DMS 273 (cell line): ENCODE measurements around the gene SCUBE2.
"Not testable (repeated sequence)": the region's sequence is repeated elsewhere in the genome, so short reads cannot be mapped to it uniquely, and the experiment has no call there.

Source experiments
- DNase-seq: peaks from one replicate; lab custom pipeline; 2025; ENCODE audit not compliant: unreplicated experiment; lab: John Stamatoyannopoulos, UW

SCUBE2 gene

DNA sequence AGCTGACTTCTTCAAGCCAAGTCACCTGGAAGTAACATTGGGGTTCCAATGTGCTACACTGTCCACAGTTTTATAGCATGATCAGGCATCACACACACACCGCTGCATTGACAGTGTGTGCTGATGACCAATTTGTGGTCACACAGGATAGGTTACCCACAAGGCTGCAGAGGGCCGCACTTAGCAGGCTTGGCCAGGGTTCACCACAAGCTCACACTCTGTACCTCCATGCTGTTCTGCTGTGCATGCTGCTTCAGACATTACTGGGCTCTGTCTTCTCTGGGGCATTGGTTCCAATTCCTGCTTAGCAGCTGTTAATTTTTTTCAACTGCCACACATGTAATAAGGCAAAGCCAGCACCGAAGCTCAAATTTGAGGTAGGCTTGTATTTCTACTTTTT lies 76.6 kb downstream of the SCUBE2 start:
- no peak for DNase-seq

DNA sequence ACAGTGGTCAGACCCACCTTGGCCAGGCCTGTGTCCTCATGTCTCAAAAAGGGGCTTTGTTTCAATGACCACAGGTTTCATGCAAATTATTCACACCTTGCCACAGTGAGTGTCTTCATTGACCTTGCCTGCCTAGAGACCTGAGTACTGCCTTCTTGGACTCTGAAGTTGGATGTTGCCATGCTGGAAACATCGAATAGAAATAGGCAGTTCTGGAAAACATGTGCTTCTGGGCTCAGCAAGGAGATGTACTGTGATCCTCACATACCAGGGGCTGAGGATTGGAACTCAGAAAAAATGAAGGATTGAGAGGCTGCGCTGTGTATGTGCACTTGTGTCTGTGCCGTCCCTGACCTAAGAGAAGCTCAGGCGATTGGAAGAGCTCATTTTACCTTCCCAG lies 78.0 kb downstream of the SCUBE2 start:
- no peak for DNase-seq

DNA sequence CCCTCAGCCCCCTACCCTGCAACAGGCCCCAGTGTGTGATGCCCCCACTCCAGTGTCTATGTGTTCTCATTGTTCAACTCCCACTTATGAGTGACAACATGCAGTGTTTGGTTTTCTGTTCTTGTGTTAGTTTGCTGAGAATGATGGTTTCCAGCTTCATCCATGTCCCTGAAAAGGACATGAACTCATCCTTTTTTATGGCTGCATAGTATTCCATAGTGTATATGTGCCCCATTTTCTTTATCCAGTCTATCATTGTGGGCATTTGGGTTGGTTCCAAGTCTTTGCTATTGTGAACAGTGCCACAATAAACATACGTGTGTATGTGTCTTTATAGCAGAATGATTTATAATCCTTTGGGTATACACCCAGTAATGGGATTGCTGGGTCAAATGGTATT lies 81.9 kb downstream of the SCUBE2 start:
- DNase-seq = not testable (repeated sequence)

DNA sequence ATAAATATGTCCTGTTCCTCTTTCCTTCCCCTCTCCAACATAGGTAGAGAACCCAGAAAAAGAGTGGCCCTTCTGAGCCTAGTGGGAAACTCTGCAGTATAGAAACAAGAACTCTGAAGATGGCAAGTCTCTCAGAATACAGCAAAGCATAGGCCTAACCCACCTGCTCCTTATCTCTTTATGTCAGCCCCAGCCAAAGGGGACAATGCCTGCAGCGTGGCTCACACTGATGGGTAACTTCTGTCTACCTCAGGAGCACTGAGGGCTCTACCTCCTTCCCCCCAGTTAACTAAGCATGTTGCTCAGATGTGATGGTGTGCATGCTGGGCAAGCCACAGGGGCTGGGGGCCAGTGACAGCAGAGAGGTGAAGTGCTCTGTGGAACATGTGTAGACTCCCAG lies 82.7 kb downstream of the SCUBE2 start:
- DNase-seq = no peak

DNA sequence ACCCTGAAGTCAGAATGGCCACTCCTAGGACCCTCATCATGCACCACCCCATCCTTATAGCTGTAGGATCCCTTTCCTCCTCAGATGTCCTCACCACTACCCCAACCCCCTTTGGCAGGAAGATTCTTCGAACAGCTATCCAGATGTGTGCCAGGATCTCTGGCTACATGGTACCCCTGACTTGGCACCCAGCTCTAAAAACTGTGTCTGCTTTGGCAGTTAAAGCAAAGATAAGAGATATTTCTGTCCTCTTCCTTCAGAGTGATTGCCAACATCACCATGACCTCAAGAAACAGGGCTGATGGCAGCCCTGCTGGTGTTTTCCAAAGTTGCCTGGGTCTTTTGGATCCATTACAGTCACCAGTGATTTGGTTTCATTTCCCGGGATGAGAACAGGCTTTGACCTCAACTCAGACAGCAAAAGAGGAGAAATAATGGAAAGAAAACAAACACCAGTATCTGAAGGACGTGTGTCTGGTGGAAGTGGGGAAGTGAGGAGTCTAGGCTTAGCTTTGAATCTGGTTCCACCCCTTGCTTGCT lies 83.3 kb downstream of the SCUBE2 start:
- no peak for DNase-seq

DNA sequence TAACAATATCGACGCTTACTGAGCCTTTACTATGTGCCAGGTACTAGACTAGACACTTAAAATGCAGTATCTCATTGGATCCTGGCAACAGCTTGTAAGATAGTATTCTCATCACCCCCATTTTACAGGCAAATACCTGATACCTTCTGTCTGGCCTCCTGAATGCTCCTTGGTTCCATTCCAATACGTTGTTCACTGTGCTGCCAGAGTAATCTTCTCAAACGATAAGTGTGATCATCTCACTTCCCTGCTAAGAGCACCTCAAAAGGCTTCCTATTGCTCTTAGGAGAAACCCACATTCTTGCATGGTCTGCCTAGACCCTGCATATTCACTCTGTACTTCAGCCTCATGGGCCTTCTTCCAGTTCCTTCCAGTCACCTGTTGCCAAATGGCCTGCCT lies 86.3 kb downstream of the SCUBE2 start:
- no peak for DNase-seq

DNA sequence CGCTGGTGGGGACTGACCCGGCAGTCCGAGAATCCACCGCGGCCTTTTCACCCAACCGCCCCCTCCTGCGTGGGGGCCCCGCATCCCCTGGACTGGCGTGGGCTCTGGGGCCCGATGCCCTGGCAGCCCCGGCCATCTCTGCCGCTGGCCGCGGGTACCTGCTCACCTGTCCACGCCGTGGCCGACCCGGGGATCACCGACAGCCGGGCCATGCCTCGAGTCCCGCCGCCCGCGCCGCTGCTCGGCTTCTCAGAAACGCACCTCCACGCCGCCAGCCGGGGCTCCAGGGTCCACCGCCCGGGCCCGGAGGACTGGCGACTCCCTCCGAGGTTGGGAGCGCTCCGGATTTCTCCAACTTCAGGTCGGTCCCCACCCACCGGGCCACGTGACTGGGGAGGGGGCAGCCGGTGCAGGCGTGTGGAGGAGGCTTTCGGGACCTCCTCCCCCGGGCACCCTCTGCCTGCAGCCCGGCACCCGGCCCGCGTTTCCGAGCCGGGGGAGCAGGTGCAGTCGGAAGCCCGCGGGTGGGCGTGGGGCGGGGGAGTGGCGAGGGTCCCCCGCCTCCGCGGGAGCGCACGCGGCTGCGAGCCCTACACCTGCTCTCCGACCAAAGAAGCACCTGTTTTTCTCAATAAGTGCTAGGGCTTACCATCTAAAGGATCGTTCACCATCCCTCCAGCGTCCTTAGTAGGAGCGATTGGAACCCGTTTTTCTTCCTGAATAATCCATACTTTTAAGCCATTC lies 87.0 kb downstream of the SCUBE2 start:
- DNase-seq = peak; percentile 45

DNA sequence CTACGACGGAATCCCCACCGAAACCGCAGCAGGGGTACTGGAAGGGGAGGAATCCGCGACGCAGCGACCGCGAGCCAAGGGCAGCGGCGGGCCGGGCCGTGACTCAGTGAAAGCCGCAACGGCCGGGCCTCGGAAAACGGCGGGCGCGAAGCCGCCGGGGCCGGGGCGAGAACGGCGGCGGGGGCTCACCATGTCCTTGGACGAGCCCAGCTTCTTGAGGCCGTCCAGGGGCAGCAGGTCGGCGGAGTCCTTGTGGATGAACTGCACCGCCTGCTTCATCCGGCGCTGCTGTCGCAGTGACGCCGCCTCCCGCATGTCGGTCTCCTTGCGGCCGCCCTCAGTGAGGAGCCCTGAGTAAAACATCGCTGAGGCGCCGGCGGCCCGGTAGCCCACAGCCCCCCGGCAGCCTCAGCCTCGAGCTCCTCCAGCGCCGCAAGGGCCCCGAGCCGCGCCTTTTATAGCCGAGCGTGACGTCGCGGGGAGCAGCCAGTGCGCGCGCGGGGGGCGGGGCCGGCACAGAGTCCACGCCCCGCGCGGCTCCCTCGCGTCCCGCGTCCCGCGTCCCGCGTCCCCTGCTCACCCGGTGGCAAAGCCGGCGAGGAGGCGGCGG lies 87.7 kb downstream of the SCUBE2 start, which contains the start of gene NRIP3:
Gene NRIP3, minus strand, starts transcription at position 429 of the 610 bp plus-strand sequence. Its CDS starts 66 bp downstream, at position 363.
- DNase-seq = peak; percentile 80

DNA sequence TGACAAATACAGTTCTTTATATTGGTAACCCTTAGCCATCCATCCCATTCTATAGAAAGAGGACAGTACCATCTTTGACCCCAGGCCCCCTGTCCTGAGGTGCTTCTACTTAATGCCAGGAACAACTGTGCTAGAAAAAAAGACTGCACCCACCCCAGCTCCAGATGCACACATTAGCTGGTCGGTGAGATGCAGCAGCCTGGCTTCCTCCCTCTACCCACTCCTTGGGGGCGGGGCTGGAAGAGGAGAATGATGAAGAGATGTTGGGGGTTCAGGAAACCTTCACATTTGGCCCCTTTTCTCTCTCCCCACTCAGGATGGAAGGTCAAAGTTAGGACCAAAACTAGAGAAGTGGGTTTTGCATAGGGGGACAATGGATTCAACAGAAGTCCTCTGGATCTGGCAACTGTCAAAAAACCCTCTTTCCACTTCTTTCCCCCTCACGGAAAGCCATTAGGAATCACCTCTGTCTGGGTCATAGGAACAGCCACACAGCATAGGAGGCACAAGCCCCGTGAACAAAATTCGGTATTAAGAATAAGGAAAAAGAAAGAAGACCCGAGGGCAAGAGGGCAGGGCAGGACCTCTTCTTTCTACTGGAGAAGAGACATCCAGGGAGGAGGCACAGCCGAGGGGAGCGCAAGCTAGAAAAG lies 88.4 kb downstream of the SCUBE2 start:
- peak; percentile 32 for DNase-seq

DNA sequence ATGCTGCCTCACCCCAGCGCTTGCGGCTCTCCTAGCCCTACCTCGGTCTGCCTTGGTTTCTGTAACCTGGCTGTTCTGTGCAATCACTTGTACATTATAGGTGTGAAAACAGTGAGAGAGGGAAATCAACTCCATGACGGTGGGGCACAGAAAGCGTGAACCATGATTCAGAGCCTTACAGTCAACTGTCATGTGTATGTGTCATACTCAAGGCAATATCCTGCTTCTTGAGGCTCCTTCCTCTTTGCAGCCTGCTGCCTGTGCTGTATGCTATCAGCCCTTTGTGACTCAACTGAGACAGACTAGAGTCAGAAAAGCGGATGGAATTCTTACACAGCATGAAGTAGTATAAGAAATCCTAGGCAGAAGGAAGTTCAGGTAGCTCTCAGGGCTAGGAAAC lies 89.7 kb downstream of the SCUBE2 start:
- DNase-seq = no peak

DNA sequence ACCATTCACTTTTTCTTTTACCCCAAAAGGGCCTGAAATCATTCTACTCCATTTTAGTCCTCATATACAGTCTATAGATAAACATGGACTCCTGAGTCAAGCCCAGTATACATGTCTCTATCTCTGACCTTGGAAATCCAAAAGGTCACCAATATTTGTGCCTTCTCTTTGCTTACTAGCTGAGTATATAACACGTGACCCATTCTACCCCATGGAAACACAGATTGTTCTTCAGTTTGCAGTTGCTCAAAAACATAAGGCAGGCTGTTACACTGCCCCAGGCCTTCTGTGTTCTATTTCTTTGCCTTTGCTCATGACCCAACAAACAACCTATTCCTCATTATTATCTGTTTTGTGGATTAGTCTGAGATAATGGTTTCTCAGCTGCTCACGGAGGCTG lies 93.4 kb downstream of the SCUBE2 start:
- DNase-seq = no peak

DNA sequence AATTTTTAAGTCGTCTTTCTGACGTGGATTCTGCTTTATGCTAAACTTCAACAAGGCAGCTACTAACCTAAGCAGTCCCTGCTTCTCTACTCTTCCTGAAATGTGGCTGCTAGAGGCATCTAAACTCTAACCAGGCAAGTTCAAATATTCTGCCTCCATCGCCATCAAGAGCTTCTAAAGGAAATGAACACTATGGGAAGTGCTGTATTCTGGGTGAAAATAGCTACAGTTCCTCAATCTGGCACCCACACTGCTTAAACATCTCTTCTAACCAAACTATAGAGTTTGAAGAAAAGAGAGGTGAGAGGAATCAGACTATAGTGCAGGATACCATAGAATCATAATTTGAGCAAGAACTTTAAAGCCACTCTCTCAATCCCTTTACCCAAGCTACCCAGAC lies 93.9 kb downstream of the SCUBE2 start:
- no peak for DNase-seq

DNA sequence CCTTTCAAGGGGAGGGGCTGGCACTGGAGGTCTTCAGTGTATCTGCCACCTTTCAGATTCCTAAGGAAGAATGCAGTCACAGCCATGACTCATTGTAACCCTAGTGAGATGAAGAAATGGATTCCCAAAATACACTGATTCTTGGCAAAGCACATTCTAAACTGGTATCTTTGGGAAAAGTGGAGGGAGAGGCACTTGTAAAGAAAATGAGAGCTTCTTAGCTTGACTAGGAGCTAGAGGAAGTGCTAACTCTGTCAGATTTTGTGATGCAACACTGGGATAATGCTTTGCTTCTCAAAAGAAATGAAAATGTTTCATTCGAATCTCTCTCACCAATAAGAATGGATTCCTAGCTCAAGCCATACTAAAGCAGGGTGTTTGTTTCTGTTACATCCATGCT lies 101.9 kb downstream of the SCUBE2 start:
- DNase-seq = no peak

DNA sequence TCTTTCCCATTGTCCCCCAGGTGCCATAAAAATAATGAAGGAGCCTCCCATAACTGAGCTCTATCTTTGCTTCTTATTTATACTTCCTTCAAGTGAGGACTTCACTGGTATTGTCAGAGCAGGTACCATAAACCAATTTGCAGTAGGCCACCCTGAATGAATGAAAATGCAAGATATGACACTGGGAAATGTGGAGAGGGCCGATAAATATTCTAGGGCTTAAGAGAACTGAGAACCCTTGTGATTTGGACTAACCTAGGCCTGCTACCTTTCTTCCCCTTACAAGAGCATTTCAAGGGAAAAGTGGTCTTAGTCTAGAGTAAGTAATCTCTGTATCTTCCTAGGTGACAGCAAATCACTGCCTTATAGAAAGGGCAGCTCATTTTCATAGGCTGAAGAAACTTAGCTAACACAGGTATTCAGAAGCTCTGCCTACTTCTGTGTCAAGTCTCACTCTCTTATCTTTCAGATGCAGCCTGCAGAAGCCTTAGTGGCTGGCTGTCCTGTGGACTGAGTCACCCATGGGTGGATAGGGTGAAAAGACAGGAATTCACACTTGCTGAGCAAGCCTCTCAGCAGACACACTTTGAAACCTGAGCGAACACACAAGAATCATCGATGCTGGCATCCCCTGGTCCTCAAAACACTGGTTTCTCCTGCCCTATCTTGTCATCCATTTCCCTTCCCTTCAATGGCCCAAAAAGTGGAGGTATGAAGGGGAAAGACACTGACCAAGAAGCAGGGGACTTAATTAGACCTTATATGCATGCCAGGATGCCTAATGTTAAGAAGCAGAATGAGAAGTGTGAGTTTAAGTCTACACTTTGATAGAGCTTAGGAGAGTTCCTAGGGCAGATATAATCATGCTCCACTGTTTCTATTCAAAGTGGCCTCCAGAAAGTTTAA lies 102.8 kb downstream of the SCUBE2 start:
- no peak for DNase-seq

DNA sequence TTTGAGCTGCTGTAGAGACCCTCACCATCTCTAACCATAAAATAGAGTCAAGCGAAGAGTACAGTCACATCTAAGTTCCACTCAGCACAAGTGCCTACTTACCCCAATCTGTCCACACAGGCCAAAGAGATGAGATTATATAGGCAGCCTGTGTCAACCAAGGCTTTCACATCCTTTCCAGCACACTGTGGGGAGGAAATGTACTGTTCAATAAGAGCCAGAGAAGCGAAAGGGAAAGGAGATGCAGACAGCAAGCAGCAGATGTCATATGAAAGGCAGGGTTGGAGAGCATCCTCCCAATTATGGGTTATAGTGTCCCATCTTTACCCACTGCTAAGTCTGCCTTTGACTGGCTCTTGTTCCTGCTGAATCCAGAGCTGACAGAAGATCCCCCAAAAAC lies 104.0 kb downstream of the SCUBE2 start:
- no peak for DNase-seq

DNA sequence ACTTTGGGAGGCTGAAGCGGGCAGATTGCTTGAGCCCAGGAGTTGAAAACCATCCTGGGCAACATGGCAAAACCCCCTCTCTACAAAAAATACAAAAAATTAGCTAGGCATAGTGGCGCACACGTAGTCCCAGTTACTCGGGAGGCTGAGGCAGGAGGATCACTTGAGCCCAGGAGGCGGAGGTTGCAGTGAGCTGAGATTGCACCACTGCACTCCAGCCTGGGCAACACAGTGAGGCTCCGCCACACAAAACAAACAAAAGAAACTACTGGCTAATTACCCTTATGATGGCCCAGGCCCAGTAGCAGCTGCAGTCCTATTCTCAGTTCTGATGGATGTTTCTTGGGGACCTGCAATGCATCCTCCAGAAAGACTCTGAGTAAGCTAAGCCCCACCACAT lies 104.6 kb downstream of the SCUBE2 start:
- DNase-seq = not testable (repeated sequence)

DNA sequence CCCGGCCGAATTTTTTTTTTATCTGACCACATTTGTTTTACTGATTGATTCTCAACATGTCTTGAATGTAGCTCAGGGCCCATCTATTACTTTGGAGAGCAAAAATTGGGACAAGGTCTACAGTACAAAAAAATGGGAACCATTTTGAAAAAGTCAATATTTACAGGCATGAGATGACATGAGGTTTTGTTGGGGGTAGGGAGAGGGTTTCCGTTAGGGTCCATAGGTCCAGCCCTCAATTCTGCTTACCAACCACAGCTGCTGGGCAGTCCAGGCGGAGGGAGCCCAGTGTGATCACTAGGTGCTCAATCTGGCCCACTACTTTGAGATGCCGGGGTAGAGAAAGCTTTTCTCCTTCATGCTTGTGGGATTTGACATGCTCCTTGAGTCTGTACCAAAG lies 105.9 kb downstream of the SCUBE2 start:
- no peak for DNase-seq

DNA sequence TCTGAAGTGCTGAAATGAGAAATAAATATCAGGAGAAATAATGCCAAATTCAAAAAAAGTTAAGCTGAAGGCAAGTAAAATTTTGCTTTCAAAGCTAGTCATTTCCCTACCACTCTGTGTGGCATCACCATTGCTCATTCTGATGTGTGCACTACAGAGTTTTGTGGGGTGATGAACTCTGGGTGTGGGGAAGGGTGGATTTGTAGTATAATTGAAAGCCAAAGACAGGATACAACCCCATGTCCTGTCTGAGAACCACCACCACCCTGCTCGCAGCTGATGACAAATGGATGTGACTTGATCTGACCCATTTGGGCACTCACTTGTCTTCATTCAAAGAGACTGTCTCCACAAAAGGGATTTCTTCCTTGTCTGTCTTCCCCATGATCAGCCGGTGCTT lies 107.8 kb downstream of the SCUBE2 start:
- no peak for DNase-seq

DNA sequence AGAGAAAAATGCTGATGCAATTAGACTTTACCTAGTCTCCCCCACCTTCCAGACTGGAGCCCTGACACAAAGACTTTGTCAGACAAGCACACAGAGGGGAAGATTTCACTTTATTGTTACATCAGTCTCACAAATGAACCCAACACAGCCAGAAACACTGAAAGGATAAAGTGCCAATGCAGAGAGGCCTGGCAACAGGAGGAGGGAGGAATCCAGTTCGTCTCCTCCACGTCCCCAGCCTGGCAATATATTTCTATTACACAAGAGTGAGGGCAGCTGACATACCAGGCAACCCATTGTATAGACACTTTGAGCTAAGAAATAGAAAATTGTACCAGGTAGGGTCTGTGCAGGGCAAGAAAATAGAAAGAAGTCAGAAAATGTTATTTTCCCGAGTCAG lies 110.9 kb downstream of the SCUBE2 start:
- DNase-seq = no peak

DNA sequence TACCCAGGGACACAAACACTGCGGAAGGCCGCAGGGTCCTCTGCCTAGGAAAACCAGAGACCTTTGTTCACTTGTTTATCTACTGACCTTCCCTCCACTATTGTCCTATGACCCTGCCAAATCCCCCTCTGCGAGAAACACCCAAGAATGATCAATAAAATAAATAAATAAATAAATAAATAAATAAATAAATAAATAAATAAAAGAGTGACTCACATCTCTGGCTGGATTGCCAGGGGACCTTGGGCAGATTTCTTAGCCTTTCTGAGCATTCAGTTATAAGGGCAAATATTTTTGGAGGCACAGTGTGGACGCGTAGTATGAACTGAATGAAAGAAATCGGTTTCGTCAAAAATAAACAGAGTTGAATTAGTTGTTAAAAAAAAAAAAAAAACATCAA lies 112.0 kb downstream of the SCUBE2 start:
- not testable (repeated sequence) for DNase-seq

DNA sequence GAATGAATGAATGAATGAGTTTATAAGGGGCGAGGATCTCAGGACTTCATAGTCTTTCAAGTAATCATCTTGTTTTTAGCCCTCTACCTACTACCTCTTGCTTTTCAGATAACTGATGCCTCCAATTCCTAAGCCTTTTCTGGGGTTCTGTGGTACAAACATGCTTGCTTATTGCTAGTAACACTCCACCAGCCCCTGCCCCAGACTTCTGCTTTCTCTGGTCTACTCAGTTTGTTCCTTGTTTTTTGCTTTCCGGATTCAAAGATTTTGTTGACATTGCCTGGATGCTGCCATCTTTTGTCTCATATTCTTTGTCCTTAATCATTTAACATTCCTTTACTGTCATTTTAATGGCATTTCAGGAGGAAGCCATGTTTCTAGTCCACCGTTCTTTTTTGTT lies 118.3 kb downstream of the SCUBE2 start:
- no peak for DNase-seq
